HUES6 (cell line): ENCODE data around the gene SPATA9.

Source experiments
- H3K27ac ChIP-seq: 2 replicates; pipeline ENCODE4 v1.7.0; 2013; ENCODE audit warnings: low read depth, mild to moderate bottlenecking, low read length, inconsistent platforms
- H3K27me3 ChIP-seq: 2 replicates; pipeline ENCODE4 v1.6.1; 2013; ENCODE audit warnings: low read length; ENCODE audit not compliant: control insufficient read depth, insufficient read depth
- H3K36me3 ChIP-seq: 2 replicates; pipeline ENCODE4 v1.6.1; 2013; ENCODE audit warnings: low read length; ENCODE audit not compliant: control insufficient read depth, insufficient read depth
- H3K4me1 ChIP-seq: 2 replicates; pipeline ENCODE4 v1.6.1; 2013; ENCODE audit warnings: low read length; ENCODE audit not compliant: control insufficient read depth, insufficient read depth
- H3K4me3 ChIP-seq: 2 replicates; pipeline ENCODE4 v1.5.1; 2013; ENCODE audit warnings: low read depth, low read length
- H3K9ac ChIP-seq: one replicate; pipeline ENCODE4 v1.6.1; 2013; ENCODE audit warnings: mild to moderate bottlenecking, low read length
- H3K9me3 ChIP-seq: 2 replicates; pipeline ENCODE4 v1.6.1; 2013; ENCODE audit warnings: low read depth, low read length; ENCODE audit not compliant: control insufficient read depth, insufficient read depth

Gene SPATA9

DNA sequence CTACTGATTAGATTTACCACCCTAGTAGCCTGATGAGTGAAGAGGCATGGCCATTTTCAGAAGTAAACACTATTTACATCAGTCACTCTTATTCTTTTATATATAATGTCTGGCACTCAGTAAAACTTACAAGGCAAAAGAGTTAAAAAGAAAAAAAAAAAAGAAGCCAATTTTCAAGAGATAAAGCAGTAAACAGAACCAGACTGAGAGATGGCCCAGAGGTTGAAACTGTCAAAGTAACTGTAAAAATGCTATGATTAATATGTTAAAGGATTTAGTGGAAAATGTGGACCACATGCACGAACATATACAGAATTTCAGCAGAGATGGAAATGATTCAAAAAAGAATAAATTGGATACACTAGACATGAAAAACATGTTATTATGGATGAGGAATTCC, 69.3 kb downstream of the SPATA9 start:
- Histone ChIP-seq H3K27ac (no peak overlapping the region), H3K9ac (no peak overlapping the region), H3K36me3 (no peaks in the 10 kb centered on the region), H3K4me1 (no peaks in the 10 kb centered on the region), H3K9me3 (peaks cover 12% of the 10 kb centered on the region; the same call in 1 of the 2 replicates), H3K27me3 (peaks cover 8% of the 10 kb centered on the region), H3K4me3 (no peak overlapping the region)

DNA sequence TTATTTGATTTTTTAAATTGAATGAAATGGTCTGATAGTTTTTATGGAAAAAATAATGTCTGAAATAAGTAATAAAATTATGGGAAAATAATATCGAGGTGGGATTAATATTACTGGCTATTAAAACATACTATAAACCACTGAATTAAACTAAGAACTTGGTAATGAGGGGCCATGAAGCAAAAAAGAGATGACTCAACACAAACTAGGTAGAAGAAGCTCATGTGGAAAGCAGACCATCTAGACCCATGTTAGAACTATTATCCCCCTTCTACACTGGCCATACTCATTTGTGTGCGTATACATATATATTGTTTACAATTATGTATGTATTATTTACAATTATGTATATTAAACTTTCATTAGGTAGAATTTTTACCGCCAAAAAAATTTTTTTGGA, 71.4 kb downstream of the SPATA9 start:
- Histone ChIP-seq H3K4me1 (no peaks in the 10 kb centered on the region), H3K4me3 (no peak overlapping the region), H3K27ac (no peak overlapping the region), H3K9me3 (peaks cover 12% of the 10 kb centered on the region; the same call in 1 of the 2 replicates), H3K27me3 (no peaks in the 10 kb centered on the region), H3K9ac (no peak overlapping the region), H3K36me3 (no peaks in the 10 kb centered on the region)

DNA sequence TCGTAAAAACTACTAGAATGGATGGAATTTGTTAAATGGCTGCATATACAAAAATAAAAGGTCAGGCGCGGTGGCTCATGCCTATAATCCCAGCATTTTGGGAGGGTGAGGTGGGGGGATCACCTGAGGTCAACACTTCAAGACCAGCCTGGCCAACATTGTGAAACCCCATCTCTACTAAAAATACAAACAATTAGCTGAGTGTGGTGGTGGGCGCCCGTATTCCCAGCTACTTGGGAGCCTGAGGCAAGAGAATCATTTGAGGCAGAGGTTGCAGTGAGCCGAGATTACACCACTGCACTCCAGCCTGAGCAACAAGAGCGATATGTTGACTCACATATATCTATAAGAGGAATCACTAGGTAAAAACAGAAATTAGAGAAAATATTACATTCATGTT, 72.2 kb downstream of the SPATA9 start:
- Histone ChIP-seq H3K36me3 (no peaks in the 10 kb centered on the region), H3K9ac (no peak overlapping the region), H3K4me1 (no peaks in the 10 kb centered on the region), H3K9me3 (peaks cover 12% of the 10 kb centered on the region; the same call in 1 of the 2 replicates), H3K27ac (no peak overlapping the region), H3K27me3 (no peaks in the 10 kb centered on the region), H3K4me3 (no peak overlapping the region)

DNA sequence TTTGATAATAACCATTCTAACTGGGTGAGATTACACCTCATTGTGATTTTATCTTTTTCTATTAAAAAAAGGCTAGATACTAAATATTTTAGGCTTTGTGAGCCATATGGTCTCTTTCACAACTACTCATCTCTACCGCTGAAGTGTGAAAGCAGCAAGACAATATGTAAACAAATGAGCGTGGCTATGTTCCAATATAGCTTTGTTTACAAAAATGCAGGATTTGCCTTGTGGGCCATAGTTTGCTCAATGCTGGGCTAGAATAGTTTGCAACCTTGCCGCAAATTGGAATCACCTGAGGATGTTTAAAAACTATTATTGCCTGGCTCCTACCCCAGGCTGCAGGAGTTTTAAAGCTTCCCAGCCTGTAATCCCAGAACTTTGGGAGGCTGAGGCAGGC, 73.1 kb downstream of the SPATA9 start:
- Histone ChIP-seq H3K4me1 (no peaks in the 10 kb centered on the region), H3K27ac (no peak overlapping the region), H3K4me3 (no peak overlapping the region), H3K9me3 (peaks cover 12% of the 10 kb centered on the region; the same call in 1 of the 2 replicates), H3K36me3 (no peaks in the 10 kb centered on the region), H3K9ac (no peak overlapping the region), H3K27me3 (no peaks in the 10 kb centered on the region)
